G401.6 (cell line): ENCODE data around the gene MYT1.
"Not testable (repeated sequence)": the region's sequence is repeated elsewhere in the genome, so short reads cannot be mapped to it uniquely, and the experiment has no call there.

Source experiments
- FAIRE-seq: peaks from 2 replicates; lab custom pipeline; 2012; peaks lifted over from hg19 to GRCh38; lab: Jason Lieb, UNC

MYT1 gene

DNA sequence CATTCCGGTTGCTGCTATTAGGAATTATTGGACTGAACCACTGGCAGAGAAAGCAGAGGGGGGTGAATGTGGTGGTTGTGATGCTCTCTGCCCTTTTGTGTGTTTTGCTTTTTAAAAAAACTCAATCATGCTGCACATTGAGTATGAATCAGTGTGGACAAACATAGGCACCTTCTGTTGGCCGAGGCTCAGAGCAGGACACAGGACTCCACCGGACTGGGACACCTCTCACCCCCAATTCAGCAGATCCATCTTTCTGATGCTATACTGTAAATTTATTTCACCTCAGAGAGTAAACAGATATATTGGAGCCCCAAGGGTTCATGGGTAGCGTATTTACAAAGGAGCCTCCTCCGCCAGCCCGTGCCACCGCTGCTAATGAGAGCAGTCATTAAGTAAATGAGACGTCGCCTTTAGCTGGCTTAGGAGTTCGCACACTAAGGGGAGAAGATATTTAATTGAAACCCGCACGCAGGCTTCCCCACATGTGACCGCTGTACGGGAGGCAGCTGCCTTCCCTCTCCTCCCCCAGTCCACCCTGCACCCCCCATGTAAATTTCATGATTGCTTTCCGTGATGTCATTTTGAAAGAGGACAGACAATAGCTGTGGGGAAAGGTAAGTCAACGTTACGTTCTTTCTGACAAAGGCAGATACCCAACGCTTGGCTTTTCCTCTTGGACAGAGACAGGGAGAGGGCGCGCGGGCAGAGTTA, at the start of gene MYT1:
Gene MYT1, plus strand, starts transcription at position 330 of the 714 bp plus-strand sequence. CDS start 34,410 bp downstream, outside the sequence.
- FAIRE-seq, result no peak

DNA sequence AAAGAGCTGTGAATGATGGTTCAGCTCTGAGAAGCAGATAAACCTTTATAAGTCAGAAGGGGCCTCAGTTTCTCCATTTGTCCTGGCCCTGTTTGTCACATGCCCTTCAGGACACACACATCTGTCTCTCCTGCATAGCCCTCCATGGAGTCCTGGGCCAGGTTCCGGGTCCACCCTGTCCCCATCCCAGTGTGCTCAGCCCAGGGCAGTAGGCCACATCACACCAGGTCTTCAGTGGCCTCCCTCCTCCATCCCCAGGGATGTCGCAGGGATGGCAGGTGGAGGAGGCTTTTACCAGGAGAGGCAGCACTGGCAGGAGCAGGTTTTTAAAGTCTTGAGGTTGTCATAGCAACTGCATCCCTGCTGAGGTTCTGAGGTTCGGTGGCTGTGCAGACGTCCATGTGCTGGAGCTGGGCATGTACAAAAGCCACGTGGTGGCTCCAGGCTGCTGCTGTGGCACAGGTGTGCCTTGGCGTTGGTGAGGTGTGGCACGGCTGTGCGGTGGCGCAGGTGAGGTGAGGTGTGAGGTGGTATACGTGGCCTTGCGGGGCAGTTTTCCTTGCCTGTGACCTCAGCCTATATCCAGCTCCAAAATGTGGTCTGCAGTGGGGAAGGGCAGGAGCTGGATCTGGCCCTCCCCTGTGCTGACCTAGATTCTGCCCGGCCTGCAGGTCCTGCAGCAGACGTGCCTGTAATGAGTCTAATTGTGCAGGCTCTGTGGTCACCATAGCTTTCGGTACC, 48.9 kb upstream of the MYT1 start:
- FAIRE-seq, result no peak

DNA sequence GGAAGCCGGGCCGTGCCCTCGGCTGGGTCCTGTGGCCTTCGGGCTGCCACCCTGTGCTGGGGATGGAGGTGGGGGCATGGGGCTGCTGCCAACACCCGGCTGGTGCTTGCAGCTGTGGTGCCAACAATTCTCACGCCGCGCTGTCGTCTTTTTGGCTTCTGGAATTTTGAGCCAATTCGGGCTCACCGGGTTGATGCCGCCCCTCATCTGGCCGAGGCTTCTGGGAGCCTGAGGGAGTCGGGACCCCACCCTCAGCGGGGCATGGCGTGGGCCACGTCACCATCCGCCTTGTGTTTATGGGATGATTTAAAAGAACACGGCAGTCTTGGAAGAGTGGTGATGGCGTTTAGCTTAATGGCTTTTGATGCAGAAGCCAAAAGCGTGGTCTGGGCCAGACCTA, 48.2 kb upstream of the MYT1 start:
- FAIRE-seq, result no peak

DNA sequence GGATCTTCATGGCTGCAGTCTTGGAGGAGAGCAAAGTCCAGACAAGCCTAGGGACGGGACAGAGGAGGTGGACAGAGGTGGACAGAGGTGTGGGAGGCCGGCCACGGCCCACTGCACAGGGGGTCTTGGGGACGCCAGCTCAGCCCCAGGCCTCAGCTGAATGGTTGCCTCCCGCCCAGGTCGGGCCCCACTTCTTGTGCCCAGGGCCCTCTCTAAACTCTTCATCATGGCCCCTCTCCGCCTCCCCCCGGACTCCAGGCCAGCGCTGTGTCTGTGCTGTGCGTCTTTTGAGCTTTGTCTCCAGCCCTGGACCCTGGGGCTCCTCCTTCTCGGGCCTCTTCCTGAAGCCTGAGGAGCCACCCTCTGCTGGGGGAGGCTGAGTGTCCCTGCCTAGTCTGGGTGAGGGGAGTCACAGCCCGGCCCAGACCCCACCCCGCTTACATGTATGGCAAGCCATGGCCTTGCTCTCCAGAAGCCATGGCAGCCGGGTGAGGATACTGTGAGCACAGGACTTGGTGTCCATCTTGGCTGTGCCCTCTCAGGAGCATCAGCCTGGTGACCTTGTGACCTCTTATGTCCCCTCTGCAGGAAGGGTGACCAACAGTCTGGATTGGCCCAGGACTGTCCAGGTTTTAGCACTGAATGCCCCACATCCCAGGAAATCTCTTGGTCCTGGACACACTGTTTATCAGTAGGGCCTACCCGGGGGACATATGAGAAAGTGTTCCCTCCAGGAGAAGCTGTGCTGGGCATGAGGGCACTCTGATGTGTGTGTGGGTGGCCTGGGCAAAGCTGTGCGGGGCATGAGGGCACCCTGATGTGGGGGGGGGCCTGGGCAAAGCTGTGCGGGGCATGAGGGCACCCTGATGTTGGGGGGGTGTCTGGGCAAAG, 47.5 kb upstream of the MYT1 start:
- no peak for FAIRE-seq

DNA sequence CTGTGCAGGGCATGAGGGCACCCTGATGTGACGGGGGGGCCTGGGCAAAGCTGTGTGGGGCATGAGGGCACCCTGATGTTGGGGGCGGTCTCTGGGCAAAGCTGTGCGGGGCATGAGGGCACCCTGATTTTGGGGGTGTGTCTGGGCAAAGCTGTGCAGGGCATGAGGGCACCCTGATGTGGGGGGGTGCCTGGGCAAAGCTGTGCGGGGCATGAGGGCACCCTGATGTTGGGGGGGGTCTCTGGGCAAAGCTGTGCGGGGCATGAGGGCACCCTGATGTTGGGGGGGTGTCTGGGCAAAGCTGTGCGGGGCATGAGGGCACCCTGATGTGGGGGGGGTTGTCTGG, 46.8 kb upstream of the MYT1 start:
- not testable (repeated sequence) for FAIRE-seq

DNA sequence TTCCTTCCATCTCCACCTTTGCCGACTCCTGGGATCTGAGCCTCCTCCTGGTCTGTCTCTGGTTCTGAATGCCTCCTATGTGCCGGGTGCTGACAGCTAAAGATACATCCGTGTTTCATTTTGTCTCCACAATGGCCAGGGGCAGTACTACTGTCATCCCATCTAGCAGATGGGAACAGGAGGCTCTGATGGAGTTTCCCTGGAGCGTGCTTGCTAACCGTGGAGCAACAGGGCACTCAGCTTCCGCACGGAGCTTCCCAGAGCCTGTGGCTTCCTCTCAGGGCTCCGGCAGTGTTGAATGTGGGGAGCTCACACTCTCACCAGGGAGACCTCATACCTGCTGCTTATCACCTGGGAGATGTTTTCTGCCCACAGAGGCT, 45.0 kb upstream of the MYT1 start:
- FAIRE-seq, result no peak

DNA sequence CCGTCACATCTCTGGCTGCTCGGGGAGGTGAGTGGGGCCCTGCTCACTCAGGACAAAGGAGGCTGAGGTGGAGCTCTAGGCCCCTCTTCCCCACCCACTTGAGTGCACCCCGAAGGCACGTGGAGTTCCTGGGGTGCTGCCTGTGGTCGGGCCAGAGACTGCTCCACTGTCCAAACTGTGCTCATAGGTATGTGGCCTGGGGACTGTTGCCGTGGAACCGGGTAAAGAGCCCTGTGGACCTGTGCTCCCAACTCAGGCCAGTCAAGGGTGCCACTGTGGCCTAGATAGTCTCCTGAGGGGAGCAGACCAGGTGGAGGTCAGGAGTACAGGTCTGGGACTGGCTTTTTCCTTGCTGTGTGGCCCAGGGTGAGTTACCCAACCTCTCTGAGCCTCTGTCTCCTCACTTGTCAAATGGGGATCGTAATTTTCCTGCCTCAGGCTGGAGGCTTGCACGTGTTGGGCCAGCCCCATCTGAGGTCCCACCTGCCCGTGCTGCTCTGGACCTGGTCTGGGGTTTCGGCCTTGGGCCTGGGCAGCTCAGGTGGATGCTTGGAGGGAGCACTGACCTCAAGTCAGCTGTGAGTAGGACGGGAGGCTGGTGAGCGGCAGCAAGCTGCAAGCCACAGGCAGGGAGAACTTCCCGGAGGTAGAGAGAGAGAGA, 44.4 kb upstream of the MYT1 start:
- FAIRE-seq, result no peak

DNA sequence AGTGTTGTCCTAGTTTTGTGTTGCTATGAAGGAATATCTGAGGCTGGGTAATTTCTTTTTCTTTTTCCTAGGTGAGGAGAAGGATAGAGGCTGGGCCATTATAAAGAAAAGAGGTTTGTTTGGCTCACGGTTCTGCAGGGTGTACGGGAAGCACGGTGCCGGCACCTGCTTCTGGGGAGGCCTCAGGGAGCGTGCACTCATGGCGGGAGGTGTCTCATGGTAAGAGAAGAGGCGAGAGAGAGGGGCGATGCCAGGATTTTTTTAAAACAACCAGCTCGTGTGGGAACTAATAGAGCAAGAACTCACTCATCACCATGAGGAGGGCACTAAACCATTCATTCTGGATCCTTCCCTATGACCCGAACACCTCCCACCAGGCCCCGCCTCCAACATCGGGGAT, 42.7 kb upstream of the MYT1 start:
- no peak for FAIRE-seq

DNA sequence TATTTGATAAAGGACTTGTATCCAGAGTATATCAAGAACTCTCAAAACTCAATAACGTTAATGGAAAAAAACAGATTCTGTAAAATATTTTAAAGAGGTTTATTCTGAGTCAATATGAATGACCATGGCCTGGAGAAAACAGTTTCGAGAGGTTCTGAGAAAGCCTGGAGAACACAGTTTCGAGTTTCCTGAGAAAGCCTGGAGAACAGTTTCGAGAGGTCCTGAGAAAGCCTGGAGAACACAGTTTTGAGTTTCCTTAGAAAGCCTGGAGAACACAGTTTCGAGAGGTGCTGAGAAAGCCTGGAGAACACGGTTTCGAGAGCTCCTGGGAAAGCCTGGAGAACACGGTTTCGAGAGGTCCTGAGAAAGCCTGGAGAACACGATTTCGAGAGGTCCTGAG, 41.3 kb upstream of the MYT1 start:
- not testable (repeated sequence) for FAIRE-seq

DNA sequence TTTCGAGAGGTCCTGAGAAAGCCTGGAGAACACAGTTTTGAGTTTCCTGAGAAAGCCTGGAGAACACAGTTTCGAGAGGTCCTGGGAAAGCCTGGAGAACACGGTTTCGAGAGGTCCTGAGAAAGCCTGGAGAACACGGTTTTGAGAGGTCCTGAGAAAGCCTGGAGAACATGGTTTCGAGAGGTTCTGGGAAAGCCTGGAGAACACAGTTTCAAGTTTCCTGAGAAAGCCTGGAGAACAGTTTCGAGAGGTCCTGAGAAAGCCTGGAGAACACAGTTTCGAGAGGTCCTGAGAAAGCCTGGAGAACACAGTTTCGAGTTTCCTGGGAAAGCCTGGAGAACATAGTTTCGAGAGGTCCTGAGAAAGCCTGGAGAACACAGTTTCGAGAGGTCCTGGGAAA, 40.7 kb upstream of the MYT1 start:
- FAIRE-seq, result not testable (repeated sequence)

DNA sequence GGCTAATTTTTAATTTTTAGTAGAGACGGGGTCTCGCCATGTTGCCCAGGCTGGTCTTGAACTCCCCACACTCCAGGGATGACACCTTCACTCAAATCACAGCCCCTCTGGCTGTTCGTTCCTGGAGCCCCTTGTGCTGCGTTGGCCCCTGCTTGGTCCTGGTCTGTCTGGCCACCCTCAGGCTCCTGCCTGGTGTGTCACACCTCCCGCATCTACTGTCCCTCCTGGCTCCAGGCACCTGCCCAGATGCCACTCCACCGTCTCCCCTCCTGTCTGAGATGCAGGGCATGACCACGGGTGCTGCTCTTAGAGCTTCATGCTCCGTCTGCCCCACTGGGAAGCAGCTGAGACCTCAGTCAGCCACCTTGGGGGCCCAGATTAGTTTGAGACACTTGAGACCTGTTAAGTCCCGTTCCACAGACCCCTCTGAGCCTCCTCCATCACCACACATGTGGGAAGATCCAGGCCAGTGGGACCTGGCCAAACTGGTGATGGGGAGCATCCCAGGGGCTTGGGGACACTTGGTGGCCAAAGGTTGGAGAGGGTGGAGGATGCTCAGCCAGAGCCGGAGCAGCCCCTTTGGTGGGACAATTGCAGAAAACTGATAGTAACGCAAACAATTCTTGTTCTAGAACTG, 35.0 kb upstream of the MYT1 start:
- no peak for FAIRE-seq

DNA sequence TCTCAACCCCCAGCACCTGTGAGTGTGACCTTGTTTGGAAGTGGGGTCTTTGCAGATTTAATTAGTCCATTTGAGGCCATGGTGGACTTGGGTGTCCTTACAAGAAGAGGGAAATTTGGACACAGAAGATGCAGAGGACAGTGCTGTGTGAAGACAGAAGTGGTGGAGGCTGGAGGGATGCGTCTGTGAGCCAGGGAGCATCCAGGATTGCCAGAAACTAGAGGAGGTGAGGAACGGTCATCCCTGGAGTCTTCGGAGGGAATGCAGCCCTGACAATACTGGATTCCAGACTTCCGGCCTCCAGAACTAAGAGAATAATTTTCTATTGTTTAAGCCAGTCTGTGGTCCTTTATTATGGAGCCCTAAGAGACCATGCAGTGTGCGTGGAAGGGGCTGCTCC, 34.0 kb upstream of the MYT1 start:
- FAIRE-seq, result no peak

DNA sequence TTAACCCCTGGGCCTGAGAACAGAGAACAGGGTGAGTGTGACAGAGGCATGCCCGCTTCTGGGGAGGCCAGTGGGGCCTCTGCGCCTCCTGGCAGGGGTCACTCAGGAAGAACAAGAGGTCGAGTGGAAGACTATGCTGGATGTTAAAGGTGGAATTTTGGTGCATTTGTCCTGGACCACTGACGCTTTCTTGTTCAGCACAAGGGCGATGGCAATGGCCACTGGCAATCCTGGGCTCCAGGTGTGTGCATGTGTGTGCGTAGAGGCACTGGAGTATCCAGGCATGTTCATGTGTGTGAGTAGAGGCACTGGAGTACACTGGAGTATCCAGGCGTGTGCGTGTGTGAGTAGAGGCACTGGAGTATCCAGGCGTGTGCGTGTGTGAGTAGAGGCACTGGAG, 33.4 kb upstream of the MYT1 start:
- FAIRE-seq, result no peak

DNA sequence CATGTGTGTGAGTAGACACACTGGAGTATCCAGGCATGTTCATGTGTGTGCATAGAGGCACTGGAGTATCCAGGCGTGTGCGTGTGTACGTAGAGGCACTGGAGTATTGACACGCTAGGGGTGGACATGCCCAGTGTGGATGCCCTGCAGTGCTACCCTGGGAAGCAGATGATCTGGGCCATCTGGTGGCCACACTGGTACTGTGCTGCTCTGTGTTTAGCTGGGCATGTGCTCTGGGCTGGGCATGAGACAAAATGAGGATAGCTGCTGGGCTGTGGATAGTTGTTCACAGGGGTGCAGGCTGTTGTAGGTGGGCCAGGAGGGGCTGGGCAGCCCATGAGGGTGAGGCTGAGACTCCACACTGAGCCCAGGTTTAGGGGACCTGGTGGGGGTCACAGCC, 32.8 kb upstream of the MYT1 start:
- no peak for FAIRE-seq

DNA sequence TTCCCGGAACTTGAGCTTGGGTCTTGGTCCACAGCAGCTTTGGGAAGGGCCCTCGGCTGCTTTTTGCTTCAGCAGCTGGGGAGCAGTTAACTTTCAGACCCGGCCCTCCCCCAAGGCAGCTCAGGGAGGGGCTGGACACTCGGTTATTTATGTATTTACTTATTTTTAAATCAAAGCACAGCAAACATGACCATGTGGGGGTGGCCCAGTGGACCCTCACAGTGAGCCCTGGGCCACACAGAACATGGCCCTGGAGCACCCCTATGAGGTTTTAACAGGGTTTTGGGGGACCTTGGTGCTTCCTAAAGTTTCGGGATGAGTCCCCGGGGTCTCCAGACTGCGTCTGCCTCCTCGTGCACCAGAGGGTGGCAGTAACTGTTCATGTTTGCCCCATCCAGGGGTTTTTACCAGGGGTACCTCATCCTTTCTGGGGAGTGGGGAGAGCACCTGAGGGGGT, 30.3 kb upstream of the MYT1 start:
- no peak for FAIRE-seq

DNA sequence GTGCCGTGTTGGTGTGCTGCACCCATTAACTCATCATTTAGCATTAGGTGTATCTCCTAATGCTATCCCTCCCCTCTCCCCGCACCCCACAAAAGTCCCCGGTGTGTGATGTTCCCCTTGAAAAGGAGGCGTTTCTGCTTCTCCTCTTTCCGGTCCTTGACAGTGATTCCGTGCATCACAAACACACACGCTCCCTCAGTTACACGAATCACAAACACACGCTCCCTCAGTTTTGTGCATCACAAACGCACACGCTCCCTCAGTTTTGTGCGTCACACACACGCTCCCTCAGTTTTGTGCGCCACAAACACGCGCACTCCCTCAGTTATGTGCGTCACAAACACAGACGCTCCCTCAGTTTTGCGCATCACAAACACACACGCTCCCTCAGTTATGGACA, 29.5 kb upstream of the MYT1 start:
- FAIRE-seq, result not testable (repeated sequence)

DNA sequence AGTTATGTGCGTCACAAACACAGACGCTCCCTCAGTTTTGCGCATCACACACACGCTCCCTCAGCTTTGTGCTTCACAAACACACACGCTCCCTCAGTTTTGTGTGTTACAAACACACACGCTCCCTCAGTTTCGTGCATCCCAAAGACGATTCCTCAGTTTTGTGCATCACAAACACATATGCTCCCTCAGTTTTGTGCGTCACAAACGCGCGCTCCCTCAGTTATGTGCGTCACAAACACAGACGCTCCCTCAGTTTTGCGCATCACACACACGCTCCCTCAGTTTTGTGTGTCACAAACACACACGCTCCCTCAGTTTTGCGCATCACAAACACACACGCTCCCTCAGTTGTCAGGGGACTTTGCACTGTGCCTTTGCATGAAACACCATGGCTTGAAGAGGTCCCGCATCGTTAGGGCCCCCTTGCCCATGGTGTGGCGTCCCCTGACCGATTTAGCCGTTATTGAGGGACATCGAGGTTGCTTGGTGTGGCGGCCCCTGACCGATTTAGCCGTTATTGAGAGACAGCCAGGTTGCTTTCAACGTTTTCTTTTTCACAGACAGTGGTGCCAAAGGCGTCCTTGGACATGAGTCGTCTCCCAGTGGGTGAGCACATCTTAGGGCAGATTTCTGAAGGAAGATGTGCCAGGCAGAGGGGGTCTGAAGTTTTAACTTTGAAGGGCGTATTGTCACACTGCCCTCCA, 28.1 kb upstream of the MYT1 start:
- FAIRE-seq, result no peak

DNA sequence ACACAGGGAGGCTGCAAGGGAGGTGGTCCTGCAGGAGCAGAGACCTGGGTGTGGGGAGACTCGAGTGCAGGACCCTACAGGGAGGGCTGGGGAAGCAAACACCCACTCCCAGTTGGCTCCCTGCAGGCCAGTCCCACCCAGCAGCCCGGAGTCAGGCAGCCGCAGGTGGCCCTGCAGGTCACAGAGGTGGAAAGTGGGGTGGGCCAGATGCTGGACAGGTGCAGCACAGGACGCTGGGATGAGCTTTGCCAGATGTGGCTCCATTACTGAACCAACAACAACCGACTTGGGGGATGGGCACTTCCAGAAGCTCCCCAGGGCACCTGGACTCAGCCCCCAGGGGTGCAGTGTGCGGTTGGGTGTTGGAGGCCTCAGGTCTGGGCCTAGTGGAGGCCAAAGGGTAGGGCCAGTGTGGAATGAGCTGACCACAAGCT, 26.6 kb upstream of the MYT1 start:
- no peak for FAIRE-seq

DNA sequence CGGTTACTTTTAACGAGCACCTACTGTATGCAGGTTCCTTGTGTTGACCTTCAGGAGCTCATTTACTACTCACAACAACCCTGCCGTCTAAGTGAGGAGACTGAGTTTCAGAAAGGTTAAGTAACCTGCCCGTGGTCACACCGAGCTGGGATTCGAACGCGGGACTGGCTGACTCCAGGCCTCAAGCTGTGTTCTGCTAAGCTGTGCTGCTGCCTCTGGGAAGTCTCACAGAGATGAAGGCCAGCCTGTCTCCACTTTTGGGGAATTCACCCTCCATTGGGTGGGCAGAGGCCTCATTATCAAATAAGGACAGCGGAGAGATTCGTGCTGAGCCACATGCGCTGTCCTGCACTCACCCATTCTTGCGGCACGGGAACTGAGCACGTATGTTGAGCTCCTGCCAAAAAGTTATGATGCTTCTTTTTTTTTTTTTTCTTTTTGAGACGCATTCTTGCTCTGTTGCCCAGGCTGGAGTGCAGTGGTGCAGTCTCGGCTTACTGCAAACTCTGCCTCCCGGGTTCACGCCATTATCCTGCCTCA, 25.9 kb upstream of the MYT1 start:
- no peak for FAIRE-seq

DNA sequence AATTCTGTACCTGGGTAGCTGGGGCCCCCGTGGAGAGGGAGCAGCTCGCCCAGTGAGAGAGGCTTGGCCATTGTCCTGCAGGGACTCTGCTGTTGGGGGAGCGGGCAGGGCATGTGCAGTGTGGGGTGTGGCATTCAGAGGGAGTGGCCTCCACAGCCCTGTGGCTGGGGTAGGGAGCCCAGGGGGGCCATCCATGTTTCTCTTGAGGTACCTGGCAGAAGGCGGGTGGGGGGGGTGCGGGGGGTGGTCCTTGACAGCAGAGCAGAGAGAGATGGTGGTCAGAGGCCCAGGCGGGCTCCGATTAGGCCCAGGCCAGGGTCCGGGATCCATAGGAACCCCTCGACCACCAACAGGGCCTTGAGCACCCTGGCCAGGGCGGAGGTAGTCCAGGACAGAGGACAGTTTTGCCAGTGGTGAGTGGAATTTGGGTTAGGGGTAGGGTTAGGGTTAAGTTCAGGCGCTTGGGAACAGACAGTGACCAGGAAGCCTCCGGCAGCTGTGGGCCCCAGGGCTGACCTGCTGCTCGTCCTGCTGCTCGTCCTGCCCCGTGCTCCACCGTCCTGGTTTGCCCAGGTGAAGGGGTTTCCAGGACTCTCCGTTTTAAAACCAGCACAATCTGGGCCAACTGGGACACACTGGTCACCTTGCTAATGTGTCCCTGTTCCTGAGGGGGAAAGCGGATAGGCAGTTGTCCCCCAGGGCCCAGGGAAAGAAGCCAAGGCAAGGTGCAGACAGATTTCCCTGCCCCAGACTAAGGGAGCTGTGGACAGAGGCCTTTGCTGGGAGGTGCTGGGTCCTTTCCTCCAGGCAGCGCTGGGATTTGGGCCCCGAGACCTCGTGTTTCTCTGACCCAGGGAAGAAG, 24.8 kb upstream of the MYT1 start:
- no peak for FAIRE-seq
